ENCODE data around the gene MBD5.

DNA sequence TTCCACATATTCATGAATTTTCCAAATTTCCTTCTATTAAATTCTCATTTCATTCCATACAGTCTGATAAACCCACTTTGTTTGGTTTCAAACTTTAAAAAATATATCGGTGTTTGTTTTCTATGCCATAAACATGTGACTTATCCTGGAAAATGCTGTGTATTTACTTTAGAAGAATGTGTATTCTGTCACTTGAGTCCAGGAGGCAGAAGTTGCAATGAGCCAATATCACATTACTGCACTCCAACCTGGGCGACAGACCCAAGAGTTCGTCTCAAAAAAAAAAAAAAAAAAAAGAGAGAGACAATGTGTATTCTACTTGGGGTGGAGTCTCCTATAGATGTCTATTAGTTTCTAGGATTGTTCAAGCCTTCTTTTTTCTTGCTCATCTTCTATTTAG is 31.8 kb downstream of the MBD5 start:
- TF ChIP-seq, protein P1, sequence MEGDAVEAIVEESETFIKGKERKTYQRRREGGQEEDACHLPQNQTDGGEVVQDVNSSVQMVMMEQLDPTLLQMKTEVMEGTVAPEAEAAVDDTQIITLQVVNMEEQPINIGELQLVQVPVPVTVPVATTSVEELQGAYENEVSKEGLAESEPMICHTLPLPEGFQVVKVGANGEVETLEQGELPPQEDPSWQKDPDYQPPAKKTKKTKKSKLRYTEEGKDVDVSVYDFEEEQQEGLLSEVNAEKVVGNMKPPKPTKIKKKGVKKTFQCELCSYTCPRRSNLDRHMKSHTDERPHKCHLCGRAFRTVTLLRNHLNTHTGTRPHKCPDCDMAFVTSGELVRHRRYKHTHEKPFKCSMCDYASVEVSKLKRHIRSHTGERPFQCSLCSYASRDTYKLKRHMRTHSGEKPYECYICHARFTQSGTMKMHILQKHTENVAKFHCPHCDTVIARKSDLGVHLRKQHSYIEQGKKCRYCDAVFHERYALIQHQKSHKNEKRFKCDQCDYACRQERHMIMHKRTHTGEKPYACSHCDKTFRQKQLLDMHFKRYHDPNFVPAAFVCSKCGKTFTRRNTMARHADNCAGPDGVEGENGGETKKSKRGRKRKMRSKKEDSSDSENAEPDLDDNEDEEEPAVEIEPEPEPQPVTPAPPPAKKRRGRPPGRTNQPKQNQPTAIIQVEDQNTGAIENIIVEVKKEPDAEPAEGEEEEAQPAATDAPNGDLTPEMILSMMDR (IDR thresholded peaks at IDR 0.05; ENCODE audit: low read depth, low read length) = no peak
- TF ChIP-seq EZH2phosphoT487 (IDR thresholded peaks at IDR 0.05; ENCODE audit: low read depth) = no peak

All from OCI-LY3 (cell line).